GM21825 (cell line): ENCODE results near the gene ICAM4.

Experiments used
- ATAC-seq: cut with Tn5 transposase; IDR thresholded peaks from one replicate; pipeline ENCODE4 v1.9.1; 2021; ENCODE audit warnings: mild to moderate bottlenecking, moderate library complexity; ENCODE audit not compliant: unreplicated experiment

Gene ICAM4

GRCh38 chr19:10317045-10317856 is 30.5 kb downstream of the ICAM4 start:
- no peak for ATAC-seq

GRCh38 chr19:10317857-10318462 is 31.2 kb downstream of the ICAM4 start:
- ATAC-seq = no peak

- no peak for ATAC-seq
Measured at GRCh38 chr19:10318807-10319682, 32.3 kb downstream of the ICAM4 start.

- ATAC-seq = no peak
Measured at GRCh38 chr19:10320602-10321416, 34.1 kb downstream of the ICAM4 start.

DNA sequence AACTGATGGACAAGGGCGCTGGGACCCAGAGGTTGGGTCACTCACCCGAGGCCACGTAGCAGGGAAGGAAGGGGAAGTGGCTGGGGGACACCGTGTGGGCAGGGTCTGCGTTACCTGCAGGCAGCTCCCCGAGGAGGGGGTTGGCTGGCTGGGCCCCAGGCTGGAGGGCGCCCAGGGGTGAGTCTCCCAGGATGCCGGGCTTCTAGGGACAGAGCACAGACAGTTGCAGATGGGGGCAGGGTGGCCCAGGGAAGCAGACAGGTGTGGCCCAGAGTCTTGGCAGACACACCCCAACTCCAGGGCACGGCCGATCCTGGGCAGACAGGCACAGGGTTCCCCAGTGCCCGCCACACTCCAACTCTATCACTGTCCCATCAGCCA is 34.7 kb downstream of the ICAM4 start:
- no peak for ATAC-seq

- no peak for ATAC-seq
Measured at GRCh38 chr19:10321874-10322835, 35.4 kb downstream of the ICAM4 start.

- ATAC-seq = no peak
Measured at GRCh38 chr19:10325732-10326131, 39.0 kb downstream of the ICAM4 start.

DNA sequence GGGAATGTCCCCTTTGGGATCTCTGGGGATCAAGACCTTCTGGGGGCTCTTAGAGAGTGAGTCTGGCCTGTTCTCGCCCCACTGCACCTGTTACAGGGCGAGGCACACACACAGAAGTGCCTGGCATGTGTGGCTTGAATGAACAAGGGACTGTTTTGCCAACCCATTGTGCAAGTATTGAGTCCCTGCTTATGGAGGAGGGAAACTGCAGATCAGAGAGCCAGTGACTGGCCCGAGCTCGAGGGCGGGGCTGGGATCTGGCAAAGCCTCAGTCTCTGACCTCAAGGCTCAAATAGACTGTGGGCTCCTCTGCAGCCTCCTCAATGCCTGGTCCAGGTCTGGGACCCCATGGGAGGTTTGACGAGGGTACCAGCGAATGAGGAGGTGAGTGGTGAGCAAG is 41.0 kb downstream of the ICAM4 start:
- no peak for ATAC-seq

DNA sequence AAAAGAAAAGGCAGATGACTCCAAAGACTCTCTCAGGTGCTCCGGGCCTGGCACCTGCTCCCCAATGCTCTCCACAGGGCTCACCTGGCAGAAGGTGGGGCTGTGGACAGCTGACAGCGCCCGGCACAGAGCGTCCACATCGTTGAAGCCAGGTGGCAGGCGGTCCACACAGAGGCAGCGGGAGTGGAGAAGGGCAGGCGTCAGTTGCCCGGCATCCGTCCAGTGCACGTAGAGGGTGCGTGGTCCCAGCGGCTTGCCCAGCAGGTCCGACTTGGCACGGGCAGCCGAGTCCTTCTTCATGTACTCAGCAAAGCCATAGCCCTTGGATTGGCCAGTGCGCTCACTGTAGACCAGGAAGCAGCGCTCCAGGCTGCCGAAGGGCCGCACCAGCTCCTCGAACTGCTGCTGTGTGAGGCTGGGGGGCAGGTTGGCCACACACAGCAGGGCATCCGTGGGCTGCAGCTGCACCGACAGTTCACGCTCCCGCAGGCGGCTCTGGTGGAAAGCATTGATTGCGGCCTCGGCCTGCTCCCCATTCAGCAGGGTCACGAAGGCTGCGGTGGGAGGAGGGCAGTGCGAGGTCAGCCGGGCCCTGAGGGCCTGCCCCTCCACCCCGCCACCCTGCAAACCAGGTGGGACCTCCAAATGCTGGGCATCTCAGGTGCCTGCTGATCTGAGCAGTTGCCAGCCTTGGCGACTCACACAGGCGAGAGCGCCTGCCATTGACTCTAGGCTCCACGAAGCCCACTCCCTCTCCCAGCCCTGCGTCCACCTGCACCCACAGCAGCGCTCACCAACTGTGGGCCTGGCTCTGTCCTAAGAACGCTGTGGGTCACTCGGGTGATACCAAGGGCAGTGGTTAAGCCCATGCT is 42.0 kb downstream of the ICAM4 start:
- ATAC-seq = no peak

- ATAC-seq = no peak
Measured at GRCh38 chr19:10329555-10329954, 42.8 kb downstream of the ICAM4 start.

- no peak for ATAC-seq
Measured at GRCh38 chr19:10332158-10332964, 45.6 kb downstream of the ICAM4 start.

GRCh38 chr19:10332965-10333757 is 46.4 kb downstream of the ICAM4 start, which contains the start of gene RAVER1:
RAVER1 (minus strand) TSS chr19:10333529; CDS start chr19:10333507, 22 bp downstream.
- peak; percentile 60 for ATAC-seq

- no peak for ATAC-seq
Measured at GRCh38 chr19:10333758-10334587, 47.2 kb downstream of the ICAM4 start.

DNA sequence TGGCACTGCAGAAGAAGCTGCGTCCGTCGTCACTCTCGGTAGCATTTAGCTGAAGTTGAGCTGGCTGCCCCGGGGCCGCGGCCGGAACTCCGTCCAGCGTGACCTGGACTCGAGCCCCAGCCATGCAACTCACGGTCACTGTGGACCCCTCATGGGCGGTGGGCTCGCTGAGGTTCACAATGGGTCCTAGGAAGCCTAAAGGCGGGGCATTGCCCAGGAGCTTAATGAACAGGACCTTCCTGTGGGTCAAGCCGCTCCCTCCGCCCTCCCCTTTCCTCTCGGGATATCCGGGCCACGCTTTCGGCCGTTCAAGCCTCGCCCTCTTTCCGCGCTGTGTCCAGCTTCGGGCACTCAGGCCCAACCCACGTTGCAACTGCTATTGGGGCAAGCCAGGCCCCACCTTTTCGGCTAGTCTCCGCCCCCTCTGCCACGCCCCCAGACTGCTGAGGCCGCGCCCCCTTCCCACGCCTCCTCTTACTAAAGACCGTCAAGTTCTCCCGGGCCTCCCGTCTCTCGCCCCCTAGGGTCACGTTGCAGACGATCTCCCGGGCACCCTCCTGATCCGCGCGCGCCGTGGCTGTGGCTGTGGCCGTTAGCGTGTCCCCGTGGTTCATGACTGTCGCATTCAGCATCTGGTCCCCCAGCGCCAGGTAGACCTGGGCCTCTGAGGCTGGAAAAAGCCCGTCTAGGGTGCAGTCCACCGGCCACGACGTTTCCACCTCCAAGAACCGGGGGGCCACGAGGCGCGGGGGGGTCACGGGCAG is 48.0 kb downstream of the ICAM4 start:
- ATAC-seq = no peak

DNA sequence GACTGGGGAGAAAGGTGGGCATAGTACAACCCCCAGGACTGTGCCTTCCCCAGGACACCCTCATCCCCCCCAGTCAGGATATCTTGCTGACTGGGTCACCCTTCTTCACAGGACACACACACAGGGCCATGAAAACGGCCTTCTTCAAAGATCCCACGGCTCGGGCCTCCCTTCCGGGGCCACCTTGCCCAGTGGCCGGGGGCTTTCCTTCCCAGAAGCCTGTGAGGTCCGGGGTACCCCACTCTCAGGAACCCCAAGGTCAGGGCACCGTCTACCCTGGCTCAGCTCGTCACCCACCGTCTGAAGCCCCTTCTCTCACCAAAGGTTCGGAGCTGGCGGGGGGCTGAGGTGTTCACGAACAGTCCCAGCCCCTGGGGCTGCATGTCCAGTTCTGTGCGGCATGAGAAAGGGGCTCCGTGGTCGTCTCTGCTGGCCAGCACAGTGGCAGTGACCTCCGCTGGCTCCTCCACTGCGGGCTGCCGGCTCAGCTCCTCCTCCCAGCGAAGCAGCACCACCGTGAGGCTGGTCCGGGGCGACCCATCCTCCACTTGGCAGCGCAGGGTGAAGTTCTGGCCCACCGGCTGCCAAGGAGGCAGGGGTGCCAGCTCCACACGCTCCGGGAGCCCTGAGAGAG is 48.7 kb downstream of the ICAM4 start:
- ATAC-seq = no peak
